ENCODE measurements around the gene CCR2. TPM values are rescaled to one million over a fixed set of nuclear protein-coding genes. Genes with fewer than 3 reads are reported as not detected.
A peak's percentile ranks its signal among the peaks of the same experiment; 100 is the strongest.

The CCR2 gene
- total RNA-seq, 2 donors from 2014 or later = 0.46 TPM; not detected in 1

GRCh38 chr3:46337911-46338310, 16.0 kb upstream of the CCR2 start:
- peaks cover 13 to 14% of the 10 kb centered on the region in 2 donors for H3K9me3 Mint-ChIP-seq
- no peak for DNase-seq
- H3K36me3 Mint-ChIP-seq (ENCODE audit: insufficient read depth in 2 of 2) = peaks cover 13 to 17% of the 10 kb centered on the region in 2 donors
- no peak overlapping the region for H3K4me3 Mint-ChIP-seq
- H3K27ac Mint-ChIP-seq = no peak overlapping the region
- peak in 1 of 2 donors; percentile 60 for ATAC-seq (replicated peaks in 1 of 2)
- peaks cover 18% of the 10 kb centered on the region for H3K4me1 Mint-ChIP-seq (ENCODE audit: low read depth)
- peaks cover 24% of the 10 kb centered on the region for H3K27me3 Mint-ChIP-seq (ENCODE audit: low read depth)

GRCh38 chr3:46338840-46339239, 15.1 kb upstream of the CCR2 start:
- no peak for ATAC-seq (replicated peaks in 1 of 2)
- peaks cover 13 to 17% of the 10 kb centered on the region in 2 donors for H3K36me3 Mint-ChIP-seq (ENCODE audit: insufficient read depth in 2 of 2)

GRCh38 chr3:46344476-46344875, 9.4 kb upstream of the CCR2 start:
- H3K4me1 Mint-ChIP-seq (ENCODE audit: low read depth) = peaks cover 10% of the 10 kb centered on the region
- H3K4me3 Mint-ChIP-seq = no peak overlapping the region
- H3K27me3 Mint-ChIP-seq (ENCODE audit: low read depth) = peaks cover 24% of the 10 kb centered on the region
- DNase-seq = no peak
- no peak for ATAC-seq (replicated peaks in 1 of 2)
- H3K27ac Mint-ChIP-seq = no peak overlapping the region
- H3K36me3 Mint-ChIP-seq (ENCODE audit: insufficient read depth in 2 of 2) = peaks cover 15 to 18% of the 10 kb centered on the region in 2 donors
- peaks cover 12% of the 10 kb centered on the region in 2 donors for H3K9me3 Mint-ChIP-seq

More at GRCh38 chr3:46338840-46339239, 15.1 kb upstream of the CCR2 start:
- DNase-seq = no peak
- Mint-ChIP-seq H3K27me3 (ENCODE audit: low read depth) (peaks cover 15% of the 10 kb centered on the region), H3K27ac (no peak overlapping the region), H3K4me3 (no peak overlapping the region), H3K9me3 (peaks cover 13 to 14% of the 10 kb centered on the region in 2 donors), H3K4me1 (ENCODE audit: low read depth) (peaks cover 18% of the 10 kb centered on the region)

- Mint-ChIP-seq H3K4me1 (ENCODE audit: low read depth) (peaks cover 42% of the 10 kb centered on the region), H3K9me3 (peaks cover 4% of the 10 kb centered on the region in 2 donors), H3K36me3 (ENCODE audit: insufficient read depth in 2 of 2) (peaks cover 9% of the 10 kb centered on the region in 2 donors), H3K27me3 (ENCODE audit: low read depth) (peaks cover 52% of the 10 kb centered on the region), H3K27ac (peak overlapping the region; percentile 76), H3K4me3 (peak overlapping the region in 1 of 2 donors; percentile 73)
- DNase-seq = no peak
- no peak for ATAC-seq (replicated peaks in 1 of 2)
Observed at GRCh38 chr3:46348823-46349482, 5.0 kb upstream of the CCR2 start.

GRCh38 chr3:46349484-46350261, 4.2 kb upstream of the CCR2 start:
- Mint-ChIP-seq H3K27ac (peak overlapping the region; percentile 76), H3K4me3 (peak overlapping the region; percentile 15 to 73), H3K9me3 (peaks cover 4% of the 10 kb centered on the region in 2 donors), H3K4me1 (ENCODE audit: low read depth) (peaks cover 48% of the 10 kb centered on the region), H3K36me3 (ENCODE audit: insufficient read depth in 2 of 2) (peaks cover 9% of the 10 kb centered on the region in 2 donors), H3K27me3 (ENCODE audit: low read depth) (peaks cover 59% of the 10 kb centered on the region)
- DNase-seq = no peak
- peak; percentile 24 to 45 for ATAC-seq (replicated peaks in 1 of 2)

GRCh38 chr3:46350262-46350565, 3.7 kb upstream of the CCR2 start:
- Mint-ChIP-seq H3K9me3 (peaks cover 4% of the 10 kb centered on the region in 2 donors), H3K4me3 (peak overlapping the region in 1 of 2 donors; percentile 73), H3K36me3 (ENCODE audit: insufficient read depth in 2 of 2) (peaks cover 9 to 12% of the 10 kb centered on the region in 2 donors), H3K27ac (no peak overlapping the region), H3K27me3 (ENCODE audit: low read depth) (peaks cover 64% of the 10 kb centered on the region), H3K4me1 (ENCODE audit: low read depth) (peaks cover 48% of the 10 kb centered on the region)
- DNase-seq (no peak), ATAC-seq (replicated peaks in 1 of 2) (peak in 1 of 2 donors; percentile 31)

GRCh38 chr3:46351646-46352045, 2.3 kb upstream of the CCR2 start:
- Mint-ChIP-seq H3K27ac (no peak overlapping the region), H3K27me3 (ENCODE audit: low read depth) (peaks cover 78% of the 10 kb centered on the region), H3K36me3 (ENCODE audit: insufficient read depth in 2 of 2) (peaks cover 9 to 12% of the 10 kb centered on the region in 2 donors), H3K4me3 (no peak overlapping the region), H3K9me3 (peaks cover 2 to 4% of the 10 kb centered on the region in 2 donors), H3K4me1 (ENCODE audit: low read depth) (peaks cover 48% of the 10 kb centered on the region)
- DNase-seq = no peak
- ATAC-seq (replicated peaks in 1 of 2) = no peak

GRCh38 chr3:46353090-46353489, 821 bp upstream of the CCR2 start:
- ATAC-seq (replicated peaks in 1 of 2) (no peak), DNase-seq (no peak)
- Mint-ChIP-seq H3K27ac (no peak overlapping the region), H3K4me1 (ENCODE audit: low read depth) (peaks cover 48% of the 10 kb centered on the region), H3K9me3 (peaks cover 0 to 2% of the 10 kb centered on the region in 2 donors), H3K27me3 (ENCODE audit: low read depth) (peaks cover 83% of the 10 kb centered on the region), H3K36me3 (ENCODE audit: insufficient read depth in 2 of 2) (peaks cover 4 to 5% of the 10 kb centered on the region in 2 donors), H3K4me3 (peak overlapping the region in 1 of 2 donors; percentile 2)

- no peaks in the 10 kb centered on the region for H3K9me3 Mint-ChIP-seq
- peaks cover 87% of the 10 kb centered on the region for H3K27me3 Mint-ChIP-seq (ENCODE audit: low read depth)
- ATAC-seq (replicated peaks in 1 of 2) = peak; percentile 19 to 52
- DNase-seq = no peak
- H3K4me3 Mint-ChIP-seq = peak overlapping the region in 1 of 2 donors; percentile 40
- H3K4me1 Mint-ChIP-seq (ENCODE audit: low read depth) = peaks cover 46% of the 10 kb centered on the region
- no peak overlapping the region for H3K27ac Mint-ChIP-seq
- peaks cover 0 to 2% of the 10 kb centered on the region in 2 donors for H3K36me3 Mint-ChIP-seq (ENCODE audit: insufficient read depth in 2 of 2)
Observed at GRCh38 chr3:46354478-46354877, 567 bp downstream of the CCR2 start.

- no peak for ATAC-seq (replicated peaks in 1 of 2)
- Mint-ChIP-seq H3K27me3 (ENCODE audit: low read depth) (peaks cover 88% of the 10 kb centered on the region), H3K4me3 (no peak overlapping the region), H3K27ac (no peak overlapping the region), H3K36me3 (ENCODE audit: insufficient read depth in 2 of 2) (peaks cover 0 to 2% of the 10 kb centered on the region in 2 donors), H3K4me1 (ENCODE audit: low read depth) (peaks cover 46% of the 10 kb centered on the region), H3K9me3 (no peaks in the 10 kb centered on the region)
- DNase-seq = no peak
Observed at GRCh38 chr3:46354984-46355383, 1.1 kb downstream of the CCR2 start.

GRCh38 chr3:46356276-46356675, 2.4 kb downstream of the CCR2 start:
- Mint-ChIP-seq H3K36me3 (ENCODE audit: insufficient read depth in 2 of 2) (peaks cover 0 to 2% of the 10 kb centered on the region in 2 donors), H3K4me1 (ENCODE audit: low read depth) (peaks cover 48% of the 10 kb centered on the region), H3K4me3 (no peak overlapping the region), H3K27ac (no peak overlapping the region), H3K9me3 (no peaks in the 10 kb centered on the region), H3K27me3 (ENCODE audit: low read depth) (peaks cover 78% of the 10 kb centered on the region)
- ATAC-seq (replicated peaks in 1 of 2) (no peak), DNase-seq (no peak)

GRCh38 chr3:46356909-46357308, 3.0 kb downstream of the CCR2 start:
- Mint-ChIP-seq H3K4me1 (ENCODE audit: low read depth) (peaks cover 54% of the 10 kb centered on the region), H3K27me3 (ENCODE audit: low read depth) (peaks cover 78% of the 10 kb centered on the region), H3K36me3 (ENCODE audit: insufficient read depth in 2 of 2) (peaks cover 0 to 2% of the 10 kb centered on the region in 2 donors), H3K4me3 (no peak overlapping the region), H3K9me3 (no peaks in the 10 kb centered on the region), H3K27ac (no peak overlapping the region)
- DNase-seq (no peak), ATAC-seq (replicated peaks in 1 of 2) (no peak)

- Mint-ChIP-seq H3K36me3 (ENCODE audit: insufficient read depth in 2 of 2) (peaks cover 0 to 2% of the 10 kb centered on the region in 2 donors), H3K27ac (no peak overlapping the region), H3K9me3 (no peaks in the 10 kb centered on the region), H3K27me3 (ENCODE audit: low read depth) (peaks cover 70% of the 10 kb centered on the region), H3K4me1 (ENCODE audit: low read depth) (peaks cover 41% of the 10 kb centered on the region), H3K4me3 (peak overlapping the region in 1 of 2 donors; percentile 4)
- DNase-seq (no peak), ATAC-seq (replicated peaks in 1 of 2) (no peak)
Observed at GRCh38 chr3:46358466-46358865, 4.6 kb downstream of the CCR2 start.

Data from activated T-cell treated with anti-CD3 and anti-CD28 coated beads, Interleukin-2, amount 50 U/mL, for 72 hours (primary cell).